Gastrocnemius medialis (tissue), 4 donors: Measurements from ENCODE around the gene CYB561D1. TPM values are rescaled to one million over a fixed set of nuclear protein-coding genes. Genes with fewer than 3 reads are reported as not detected.

Experiments used
- ATAC-seq, 2 donors: fragments of 150-250 bp; one replicate each; pipeline ENCODE4 v1.9.1; 2016
- DNase-seq, 2 donors: peaks; one replicate each; pipeline ENCODE4 v3.0.0-alpha.2; 2019
- H3K27ac ChIP-seq, 4 donors: fragments of 200-600 bp; sonication (generic); 1 replicate in 1 of 4; 2 replicates in 3 of 4; pipeline ENCODE4 v1.5.1; 2016 to 2018; ENCODE audit warnings: mild to moderate bottlenecking in 2 of 4, moderate library complexity in 1 of 4
- H3K27me3 ChIP-seq, 3 donors: fragments of 200-600 bp; sonication (generic) in 2 of 3; 1 replicate in 1 of 3; 2 replicates in 2 of 3; pipeline versions ENCODE4 v1.5.1 to v1.6.0; 2016 to 2019; ENCODE audit warnings: mild to moderate bottlenecking in 1 of 3, moderate library complexity in 1 of 3
- H3K36me3 ChIP-seq, 2 donors: fragments of 200-600 bp; sonication (generic) in 1 of 2; one replicate each; pipeline ENCODE4 v1.5.1; 2017 to 2018
- H3K4me1 ChIP-seq, 2 donors: fragments of 200-600 bp; sonication (generic) in 1 of 2; one replicate each; pipeline ENCODE4 v1.5.1; 2016 to 2017; ENCODE audit warnings: mild to moderate bottlenecking in 2 of 2
- H3K4me3 ChIP-seq, 4 donors: fragments of 200-600 bp; sonication (generic) in 3 of 4; 1 replicate in 1 of 4; 2 replicates in 3 of 4; pipeline ENCODE4 v1.5.1; 2016 to 2019; ENCODE audit warnings: mild to moderate bottlenecking in 2 of 4
- H3K9me3 ChIP-seq, 3 donors: fragments of 200-600 bp; sonication (generic) in 2 of 3; 1 replicate in 1 of 3; 2 replicates in 2 of 3; pipeline ENCODE4 v1.5.1; 2016 to 2019
- POLR2A ChIP-seq, 2 donors: fragments of 450-650 bp; IDR thresholded peaks; one replicate each; pipeline ENCODE4 v1.6.1; 2017; ENCODE audit warnings: antibody characterized with exemption in 2 of 2, mild to moderate bottlenecking in 2 of 2, moderate library complexity in 2 of 2
- in situ Hi-C, 4 donors: fragments of 200-750 bp; cut with MboI; loops; one replicate each; pipeline versions ENCODE4 v1.15.0 to v1.8.0; 2017; ENCODE audit warnings: low sequenced_read_pairs in 4 of 4
- intact Hi-C: fragments of 100-400 bp; cut with DNase I; formaldehyde crosslinking; loops from one replicate; pipeline ENCODE4 v1.15.1; 2023; ENCODE audit warnings: low total_unique reads
- total RNA-seq, 4 donors: library from RNA; depleted of rRNA; stranded (reverse); fragments of >200 nt; gene quantifications; one replicate each; pipeline versions ENCODE4 v1.1.0 to v1.2.3, GENCODE V29; 2016
- TF ChIP-seq, protein P1 (sequence below), 5 experiments: fragments of 450-650 bp in 3 of 5; fragments of 200-600 bp in 2 of 5; sonication (generic) in 2 of 5; IDR thresholded peaks in 4 of 5; conservative IDR thresholded peaks in 1 of 5; 1 replicate in 4 of 5; 2 replicates in 1 of 5; pipeline ENCODE4 v1.5.1; 2016 to 2019; ENCODE audit warnings: antibody characterized with exemption in 5 of 5, mild to moderate bottlenecking in 3 of 5, moderate library complexity in 3 of 5

CYB561D1 gene
- total RNA-seq, 4 donors from 2014 or later, result 3.1 to 8.0 (median 3.9) TPM

DNA sequence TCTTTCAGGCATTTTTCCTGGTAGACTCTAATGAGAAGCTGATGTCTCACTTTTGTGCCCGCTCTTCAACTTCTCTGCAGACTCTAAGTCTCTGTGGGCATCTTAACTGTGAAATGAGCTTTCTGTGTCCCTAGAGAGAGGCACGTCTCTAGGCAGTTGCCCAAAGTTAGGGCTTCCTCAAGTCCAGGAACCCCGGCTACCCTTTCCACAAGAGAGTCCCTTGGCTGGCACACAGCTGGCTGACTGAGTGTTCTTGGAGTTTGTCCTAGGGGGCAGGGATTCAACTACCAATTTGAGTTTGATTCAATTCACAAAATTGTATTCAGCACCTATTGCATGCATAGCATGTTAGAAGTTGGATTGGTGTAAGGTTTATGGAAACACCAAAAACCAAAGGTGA is 47.2 kb downstream of the CYB561D1 start:
- Histone ChIP-seq H3K27me3 (no peaks in the 10 kb centered on the region), H3K27ac (no peak overlapping the region), H3K36me3 (no peaks in the 10 kb centered on the region), H3K4me1 (peaks cover 27 to 31% of the 10 kb centered on the region in 2 donors), H3K9me3 (no peaks in the 10 kb centered on the region), H3K4me3 (no peak overlapping the region)
- ATAC-seq (no peak), DNase-seq (no peak)
- in situ Hi-C loops (loop anchor here (5.0 to 25.0 kb wide), 6 partner anchors 84 to 446 kb away; partner anchors contain the start of genes GSTM4 (in 3 of the 4), AHCYL1 (in 1 of the 4) and PSRC1 (in 1 of the 4)), intact Hi-C loops (no loop called here)
- TF ChIP-seq, protein P1, sequence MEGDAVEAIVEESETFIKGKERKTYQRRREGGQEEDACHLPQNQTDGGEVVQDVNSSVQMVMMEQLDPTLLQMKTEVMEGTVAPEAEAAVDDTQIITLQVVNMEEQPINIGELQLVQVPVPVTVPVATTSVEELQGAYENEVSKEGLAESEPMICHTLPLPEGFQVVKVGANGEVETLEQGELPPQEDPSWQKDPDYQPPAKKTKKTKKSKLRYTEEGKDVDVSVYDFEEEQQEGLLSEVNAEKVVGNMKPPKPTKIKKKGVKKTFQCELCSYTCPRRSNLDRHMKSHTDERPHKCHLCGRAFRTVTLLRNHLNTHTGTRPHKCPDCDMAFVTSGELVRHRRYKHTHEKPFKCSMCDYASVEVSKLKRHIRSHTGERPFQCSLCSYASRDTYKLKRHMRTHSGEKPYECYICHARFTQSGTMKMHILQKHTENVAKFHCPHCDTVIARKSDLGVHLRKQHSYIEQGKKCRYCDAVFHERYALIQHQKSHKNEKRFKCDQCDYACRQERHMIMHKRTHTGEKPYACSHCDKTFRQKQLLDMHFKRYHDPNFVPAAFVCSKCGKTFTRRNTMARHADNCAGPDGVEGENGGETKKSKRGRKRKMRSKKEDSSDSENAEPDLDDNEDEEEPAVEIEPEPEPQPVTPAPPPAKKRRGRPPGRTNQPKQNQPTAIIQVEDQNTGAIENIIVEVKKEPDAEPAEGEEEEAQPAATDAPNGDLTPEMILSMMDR (IDR thresholded peaks at IDR 0.05 in 4 of 5, conservative IDR thresholded peaks at IDR 0.05 in 1 of 5), result no peak
- TF ChIP-seq POLR2A (IDR thresholded peaks at IDR 0.05), result no peak

- in situ Hi-C loops, result loop anchor here (5.0 to 25.0 kb wide), 6 partner anchors 82 to 445 kb away; partner anchors contain the start of genes GSTM4 (in 3 of the 4), AHCYL1 (in 1 of the 4) and PSRC1 (in 1 of the 4)
- DNase-seq (no peak), ATAC-seq (no peak)
- Histone ChIP-seq H3K9me3 (no peaks in the 10 kb centered on the region), H3K27me3 (no peaks in the 10 kb centered on the region), H3K36me3 (no peaks in the 10 kb centered on the region), H3K27ac (no peak overlapping the region), H3K4me3 (no peak overlapping the region), H3K4me1 (peaks cover 28 to 33% of the 10 kb centered on the region in 2 donors)
- intact Hi-C loops, result no loop called here
- TF ChIP-seq POLR2A (IDR thresholded peaks at IDR 0.05), result no peak
- TF ChIP-seq, protein P1 (IDR thresholded peaks at IDR 0.05 in 4 of 5, conservative IDR thresholded peaks at IDR 0.05 in 1 of 5), result no peak
Observed at GRCh38 chr1:109542657-109543056, 48.8 kb downstream of the CYB561D1 start.

- no peak for ATAC-seq
- Histone ChIP-seq H3K4me1 (peaks cover 26 to 34% of the 10 kb centered on the region in 2 donors), H3K27ac (no peak overlapping the region), H3K9me3 (no peaks in the 10 kb centered on the region), H3K4me3 (no peak overlapping the region), H3K36me3 (no peaks in the 10 kb centered on the region), H3K27me3 (no peaks in the 10 kb centered on the region)
- DNase-seq, result no peak
- intact Hi-C loops, result no loop called here
- in situ Hi-C loops, result loop anchor here (5.0 to 25.0 kb wide), 6 partner anchors 81 to 444 kb away; partner anchors contain the start of genes GSTM4 (in 3 of the 4), AHCYL1 (in 1 of the 4) and PSRC1 (in 1 of the 4)
- TF ChIP-seq POLR2A (IDR thresholded peaks at IDR 0.05), result no peak
- TF ChIP-seq, protein P1 (IDR thresholded peaks at IDR 0.05 in 4 of 5, conservative IDR thresholded peaks at IDR 0.05 in 1 of 5), result no peak
Observed at GRCh38 chr1:109543283-109543987, 49.5 kb downstream of the CYB561D1 start.

DNA sequence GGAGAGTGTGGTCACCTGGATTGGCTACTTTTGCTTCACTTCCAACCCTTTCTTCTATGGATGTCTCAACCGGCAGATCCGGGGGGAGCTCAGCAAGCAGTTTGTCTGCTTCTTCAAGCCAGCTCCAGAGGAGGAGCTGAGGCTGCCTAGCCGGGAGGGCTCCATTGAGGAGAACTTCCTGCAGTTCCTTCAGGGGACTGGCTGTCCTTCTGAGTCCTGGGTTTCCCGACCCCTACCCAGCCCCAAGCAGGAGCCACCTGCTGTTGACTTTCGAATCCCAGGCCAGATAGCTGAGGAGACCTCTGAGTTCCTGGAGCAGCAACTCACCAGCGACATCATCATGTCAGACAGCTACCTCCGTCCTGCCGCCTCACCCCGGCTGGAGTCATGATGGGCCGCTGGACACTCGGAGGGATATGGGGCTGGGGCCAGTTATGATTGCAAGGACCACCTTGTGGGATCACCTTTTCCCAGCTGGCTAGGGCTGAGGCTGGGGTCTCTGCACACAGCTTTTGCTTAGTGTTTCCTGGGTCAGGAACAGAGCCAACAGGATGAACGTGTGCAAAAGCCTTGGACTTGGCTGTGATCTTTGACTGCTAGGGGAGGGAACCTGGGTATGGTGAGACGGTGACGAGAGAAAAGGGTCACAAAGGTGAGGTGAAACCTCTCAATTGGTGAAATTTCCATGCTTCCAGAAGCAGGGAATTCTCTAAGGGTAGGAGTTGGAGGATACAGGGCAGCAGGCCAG is 50.3 kb downstream of the CYB561D1 start:
- no peak for ATAC-seq
- in situ Hi-C loops, result loop anchor here (5.0 to 25.0 kb wide), 6 partner anchors 81 to 443 kb away; partner anchors contain the start of genes GSTM4 (in 3 of the 4), AHCYL1 (in 1 of the 4) and PSRC1 (in 1 of the 4)
- intact Hi-C loops, result no loop called here

More for the DNA sequence above, 50.3 kb downstream of the CYB561D1 start:
- Histone ChIP-seq H3K9me3 (no peaks in the 10 kb centered on the region), H3K4me1 (peaks cover 26 to 34% of the 10 kb centered on the region in 2 donors), H3K36me3 (no peaks in the 10 kb centered on the region), H3K4me3 (no peak overlapping the region), H3K27ac (no peak overlapping the region), H3K27me3 (no peaks in the 10 kb centered on the region)
- DNase-seq, result no peak
- no peak for TF ChIP-seq POLR2A (IDR thresholded peaks at IDR 0.05)
- TF ChIP-seq, protein P1 (IDR thresholded peaks at IDR 0.05 in 4 of 5, conservative IDR thresholded peaks at IDR 0.05 in 1 of 5), result no peak
